ENCODE measurements around the gene ISOC2.

GRCh38 chr19:55476100-55476775, 14.8 kb upstream of the ISOC2 start, which contains the start of gene ZNF628:
- TF ChIP-seq CTCF (IDR thresholded peaks at IDR 0.05) (no peak), EZH2 (IDR thresholded peaks at IDR 0.05) (no peak), EZH2phosphoT487 (IDR thresholded peaks at IDR 0.05) (no peak)
